Measurements from ENCODE around the gene MYH9.

GRCh38 chr22:36317658-36318271, 70.0 kb downstream of the MYH9 start:
- TF ChIP-seq CTCF (IDR thresholded peaks at IDR 0.05) (no peak), POLR2A (IDR thresholded peaks at IDR 0.05) (no peak)
